Omental fat pad (tissue), 4 donors: ENCODE data around the gene NHSL1. TPM values are rescaled to one million over a fixed set of nuclear protein-coding genes. Genes with fewer than 3 reads are reported as not detected.

Source experiments
- ATAC-seq: fragments of 150-250 bp; one replicate; pipeline ENCODE4 v1.9.1; 2016; ENCODE audit warnings: mild to moderate bottlenecking, moderate library complexity; ENCODE audit not compliant: low FRiP score
- DNase-seq: peaks from one replicate; pipeline ENCODE4 v3.0.0-alpha.2; 2019; ENCODE audit warnings: low spot score
- total RNA-seq, 4 donors: library from RNA; depleted of rRNA; stranded (reverse); fragments of >200 nt; gene quantifications; one replicate each; pipeline ENCODE4 v1.1.0, GENCODE V29; 2016
- TF ChIP-seq, protein P1 (sequence below), 3 donors: fragments of 450-650 bp; IDR thresholded peaks; one replicate each; pipeline ENCODE4 v1.5.1; 2016 to 2017; ENCODE audit warnings: antibody characterized with exemption in 3 of 3, mild to moderate bottlenecking in 3 of 3, moderate library complexity in 2 of 3

NHSL1 gene
- total RNA-seq, 4 donors from 2014 or later: 15.9 to 23.2 (median 18.4) TPM

DNA sequence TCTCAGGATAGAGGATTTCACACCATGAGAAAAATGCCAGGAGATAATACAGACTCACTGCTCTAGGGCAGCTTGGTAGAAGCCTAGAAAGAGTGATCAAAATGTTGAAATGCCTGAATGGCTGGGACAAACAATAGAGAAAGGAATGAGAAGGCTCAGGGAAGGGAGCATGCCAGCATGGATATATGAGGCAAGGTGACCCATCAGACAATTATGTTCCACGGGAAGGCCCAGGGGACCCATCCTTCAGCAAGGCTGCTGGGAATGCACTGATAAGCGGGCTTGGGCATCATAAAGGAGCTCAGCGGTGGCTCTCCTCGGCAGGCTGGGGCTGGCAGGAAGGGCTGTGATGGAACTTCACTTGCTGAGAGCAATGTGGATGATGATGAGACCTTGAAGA, 83.1 kb downstream of the NHSL1 start:
- no peak for DNase-seq
- no peak for ATAC-seq
- TF ChIP-seq, protein P1, sequence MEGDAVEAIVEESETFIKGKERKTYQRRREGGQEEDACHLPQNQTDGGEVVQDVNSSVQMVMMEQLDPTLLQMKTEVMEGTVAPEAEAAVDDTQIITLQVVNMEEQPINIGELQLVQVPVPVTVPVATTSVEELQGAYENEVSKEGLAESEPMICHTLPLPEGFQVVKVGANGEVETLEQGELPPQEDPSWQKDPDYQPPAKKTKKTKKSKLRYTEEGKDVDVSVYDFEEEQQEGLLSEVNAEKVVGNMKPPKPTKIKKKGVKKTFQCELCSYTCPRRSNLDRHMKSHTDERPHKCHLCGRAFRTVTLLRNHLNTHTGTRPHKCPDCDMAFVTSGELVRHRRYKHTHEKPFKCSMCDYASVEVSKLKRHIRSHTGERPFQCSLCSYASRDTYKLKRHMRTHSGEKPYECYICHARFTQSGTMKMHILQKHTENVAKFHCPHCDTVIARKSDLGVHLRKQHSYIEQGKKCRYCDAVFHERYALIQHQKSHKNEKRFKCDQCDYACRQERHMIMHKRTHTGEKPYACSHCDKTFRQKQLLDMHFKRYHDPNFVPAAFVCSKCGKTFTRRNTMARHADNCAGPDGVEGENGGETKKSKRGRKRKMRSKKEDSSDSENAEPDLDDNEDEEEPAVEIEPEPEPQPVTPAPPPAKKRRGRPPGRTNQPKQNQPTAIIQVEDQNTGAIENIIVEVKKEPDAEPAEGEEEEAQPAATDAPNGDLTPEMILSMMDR (IDR thresholded peaks at IDR 0.05): no peak

DNA sequence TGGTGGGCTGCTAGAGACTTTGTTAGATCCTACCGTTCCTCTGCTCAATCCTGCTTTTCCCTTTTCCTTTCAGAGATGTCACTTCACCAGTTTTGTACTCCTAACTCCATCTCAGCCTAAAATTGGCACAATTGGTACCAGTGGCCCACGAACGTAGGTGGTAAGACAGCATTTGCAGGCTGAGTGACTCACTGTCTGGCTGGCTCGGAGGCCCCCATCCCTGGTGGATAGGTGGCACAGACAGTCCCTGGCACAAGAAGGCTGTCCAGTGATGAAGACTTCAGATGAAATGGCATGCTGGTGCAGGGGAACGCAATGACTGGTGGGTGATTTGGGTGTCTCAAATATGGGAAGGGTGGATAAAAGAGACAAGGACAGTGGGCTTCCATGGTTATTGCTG, 84.2 kb downstream of the NHSL1 start:
- TF ChIP-seq, protein P1 (IDR thresholded peaks at IDR 0.05): no peak
- DNase-seq (no peak), ATAC-seq (no peak)

DNA sequence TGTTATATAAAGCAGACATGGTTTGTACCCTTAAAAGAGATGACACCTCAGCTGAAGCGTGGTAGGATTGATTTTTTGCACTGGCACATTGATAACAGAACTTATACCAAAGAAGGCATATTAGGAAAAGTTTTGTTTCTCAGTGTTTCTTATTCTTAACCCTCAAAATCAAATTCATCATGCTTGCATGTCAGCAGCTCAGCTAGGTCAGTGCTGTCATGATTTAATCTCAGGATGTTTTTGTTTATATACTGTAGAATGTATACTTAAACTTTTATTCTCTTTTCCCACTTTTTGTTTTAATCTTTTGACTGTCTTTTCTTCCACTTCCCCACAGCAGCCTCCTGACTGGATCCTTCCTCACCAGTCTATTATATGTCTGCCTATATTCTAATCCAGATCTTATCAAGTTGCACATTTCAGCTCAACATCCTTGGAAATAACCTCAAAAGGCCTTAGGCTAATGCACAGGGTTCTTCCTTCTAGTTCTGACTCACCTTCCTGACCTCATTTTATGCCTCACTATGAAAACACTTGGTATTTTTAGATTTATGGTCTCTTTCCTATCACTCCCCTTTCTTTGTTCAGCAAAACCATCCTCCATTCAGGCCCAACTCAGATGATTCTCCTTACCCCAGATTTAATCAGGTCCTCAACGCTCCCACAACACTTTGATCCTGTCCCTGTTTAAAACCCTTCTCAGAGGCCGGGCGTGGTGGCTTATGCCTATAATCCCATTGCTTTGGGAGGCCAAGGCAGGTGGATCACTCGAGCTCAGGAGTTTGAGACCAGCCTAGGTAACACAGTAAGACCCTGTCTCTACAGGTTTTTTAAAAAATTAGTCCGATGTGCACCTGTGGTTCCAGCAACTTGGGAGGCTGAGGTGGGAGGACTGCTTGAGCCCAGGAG, 88.1 kb downstream of the NHSL1 start:
- TF ChIP-seq, protein P1 (IDR thresholded peaks at IDR 0.05): no peak
- DNase-seq (no peak), ATAC-seq (peak; percentile 41)

DNA sequence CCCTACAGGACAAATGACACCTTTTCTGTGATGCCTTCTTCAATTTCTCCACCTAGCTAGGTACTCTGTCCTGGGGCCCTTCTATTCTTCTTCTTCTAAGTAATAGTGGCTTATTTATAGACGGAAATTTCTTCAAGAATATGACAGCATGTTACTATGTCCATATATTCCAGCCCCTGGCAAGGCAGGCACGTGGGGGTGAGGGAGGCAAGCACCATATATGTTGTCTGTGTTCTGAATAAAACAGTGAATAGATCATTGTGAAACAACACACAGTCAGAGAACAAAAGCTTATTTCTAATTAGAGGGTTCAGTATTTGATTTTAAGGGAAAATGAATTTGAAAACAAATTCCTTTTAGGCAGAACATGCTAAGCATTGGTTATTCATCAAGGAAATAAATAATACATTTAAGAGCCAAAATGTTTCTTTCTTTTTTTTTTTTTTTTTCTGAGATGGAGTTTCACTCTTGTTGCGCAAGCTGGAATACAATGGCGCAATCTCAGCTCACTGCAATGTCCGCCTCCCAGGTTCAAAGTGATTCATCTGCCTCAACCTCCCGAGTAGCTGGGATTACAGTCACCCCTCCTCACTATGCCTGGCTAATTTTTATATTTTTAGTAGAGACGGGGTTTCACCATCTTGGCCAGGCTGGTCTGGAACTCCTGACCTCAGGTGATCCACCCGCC, 89.1 kb downstream of the NHSL1 start:
- peak; percentile 21 for ATAC-seq
- TF ChIP-seq, protein P1 (IDR thresholded peaks at IDR 0.05): no peak
- DNase-seq: peak; percentile 76

DNA sequence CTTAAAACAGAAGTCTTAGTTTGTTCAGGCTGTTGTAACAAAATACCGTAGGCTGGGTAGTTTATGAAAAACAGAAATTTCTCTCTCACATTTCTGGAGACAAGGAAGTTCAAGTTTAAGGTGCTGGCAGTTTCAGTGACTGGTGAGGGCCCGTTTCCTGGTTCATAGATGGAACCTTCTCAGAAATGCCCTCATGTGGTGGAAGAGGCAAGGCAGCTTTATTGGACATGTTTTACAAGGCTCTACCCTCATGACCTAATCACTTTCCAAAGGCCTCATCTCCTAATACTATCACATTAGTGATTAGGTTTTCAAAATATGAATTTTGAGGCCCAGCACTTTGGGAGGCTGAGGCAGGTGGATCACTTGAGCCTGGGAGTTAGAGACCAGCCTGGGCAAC, 92.9 kb downstream of the NHSL1 start:
- TF ChIP-seq, protein P1 (IDR thresholded peaks at IDR 0.05): no peak
- no peak for DNase-seq
- no peak for ATAC-seq

DNA sequence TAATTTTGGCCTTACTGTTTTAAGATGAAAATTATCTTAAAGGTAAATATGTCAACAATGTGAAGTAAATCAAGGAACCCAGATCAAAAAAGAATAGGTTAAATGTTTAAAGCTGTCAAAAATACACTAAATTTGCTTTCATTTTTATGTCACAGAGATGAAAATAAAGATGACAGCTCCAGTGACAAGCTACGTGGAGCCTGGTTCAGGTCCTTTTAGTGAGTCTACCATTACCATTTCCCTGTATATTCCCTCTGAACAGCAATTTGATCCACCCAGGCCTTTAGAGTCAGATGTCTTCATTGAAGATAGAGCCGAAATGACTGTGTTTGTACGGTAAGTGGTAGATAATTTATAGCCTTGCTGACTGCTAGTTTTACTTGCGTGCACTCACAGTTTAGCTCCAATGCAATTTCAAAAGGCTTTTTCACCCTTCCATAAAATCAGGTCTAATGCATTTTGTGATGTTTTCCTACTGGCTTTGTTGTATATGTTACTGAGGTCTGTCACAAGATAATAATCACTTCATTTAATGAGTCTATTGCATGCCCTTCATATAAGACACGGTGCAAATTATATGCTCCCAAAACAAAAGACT, 93.4 kb downstream of the NHSL1 start:
- ATAC-seq: no peak
- TF ChIP-seq, protein P1 (IDR thresholded peaks at IDR 0.05): no peak

More for the DNA sequence above, 93.4 kb downstream of the NHSL1 start:
- DNase-seq: no peak
